Endothelial cell (in vitro differentiated cells): ENCODE measurements around the gene TMEM127. TPM values are rescaled to one million over a fixed set of nuclear protein-coding genes. Genes with fewer than 3 reads are reported as not detected.
A peak's percentile ranks its signal among the peaks of the same experiment; 100 is the strongest.

Experiments
- DNase-seq: peaks from one replicate; pipeline ENCODE4 v3.0.0; 2021; ENCODE audit warnings: low spot score
- H3K27ac Mint-ChIP-seq: one replicate; pipeline ENCODE4 v1.8.0; 2021; ENCODE audit warnings: mixed read lengths, inconsistent platforms; ENCODE audit not compliant: unreplicated experiment
- H3K27me3 Mint-ChIP-seq: one replicate; pipeline ENCODE4 v1.8.0; 2021; ENCODE audit warnings: mild to moderate bottlenecking, moderate library complexity, mixed read lengths, inconsistent platforms; ENCODE audit not compliant: unreplicated experiment
- H3K36me3 Mint-ChIP-seq: one replicate; pipeline ENCODE4 v1.8.0; 2021; ENCODE audit warnings: mild to moderate bottlenecking, low read depth, mixed read lengths, inconsistent platforms; ENCODE audit not compliant: unreplicated experiment
- H3K4me1 Mint-ChIP-seq: one replicate; pipeline ENCODE4 v1.8.0; 2021; ENCODE audit warnings: mild to moderate bottlenecking, mixed read lengths, inconsistent platforms; ENCODE audit not compliant: unreplicated experiment
- H3K4me3 Mint-ChIP-seq: one replicate; pipeline ENCODE4 v1.8.0; 2021; ENCODE audit warnings: mild to moderate bottlenecking, mixed read lengths, inconsistent platforms; ENCODE audit not compliant: unreplicated experiment
- H3K9me3 Mint-ChIP-seq: one replicate; pipeline ENCODE4 v1.8.0; 2021; ENCODE audit warnings: mixed read lengths, inconsistent platforms; ENCODE audit not compliant: unreplicated experiment
- CTCF ChIP-seq: fragments of 200-600 bp; sonication (generic); IDR thresholded peaks from one replicate; pipeline ENCODE4 v1.5.0; 2021; ENCODE audit warnings: antibody characterized with exemption; ENCODE audit not compliant: unreplicated experiment
- total RNA-seq: library from RNA; stranded (reverse); fragmentation: NEBNext Ultra II Directional; extraction: Animal tissue kit (Norgen Biotek cat#: 25700); gene quantifications from one replicate; pipeline ENCODE4 v1.2.1, GENCODE V29; 2021; ENCODE audit not compliant: unreplicated experiment

The TMEM127 gene
- total RNA-seq, 1 donor from 2014 or later: 39.0 TPM

- Mint-ChIP-seq H3K9me3 (no peaks in the 10 kb centered on the region), H3K27me3 (peaks cover 5% of the 10 kb centered on the region), H3K4me3 (no peak overlapping the region), H3K4me1 (peaks cover 10% of the 10 kb centered on the region), H3K27ac (no peak overlapping the region), H3K36me3 (peaks cover 14% of the 10 kb centered on the region)
- no peak for DNase-seq
- TF ChIP-seq CTCF: no peak
These were observed 23.7 kb downstream of the TMEM127 start for GRCh38 chr2:96241900-96242611.

- DNase-seq: no peak
- Mint-ChIP-seq H3K36me3 (peaks cover 14% of the 10 kb centered on the region), H3K27me3 (peaks cover 5% of the 10 kb centered on the region), H3K9me3 (no peaks in the 10 kb centered on the region), H3K4me3 (no peak overlapping the region), H3K27ac (no peak overlapping the region), H3K4me1 (peaks cover 8% of the 10 kb centered on the region)
- no peak for TF ChIP-seq CTCF
These were observed 24.6 kb downstream of the TMEM127 start for GRCh38 chr2:96241227-96241626.

- DNase-seq: no peak
- H3K4me1 Mint-ChIP-seq: peaks cover 1% of the 10 kb centered on the region
- no peak for TF ChIP-seq CTCF
- no peaks in the 10 kb centered on the region for H3K9me3 Mint-ChIP-seq
- H3K27me3 Mint-ChIP-seq: peaks cover 3% of the 10 kb centered on the region
- no peak overlapping the region for H3K27ac Mint-ChIP-seq
- H3K36me3 Mint-ChIP-seq: peaks cover 6% of the 10 kb centered on the region
- H3K4me3 Mint-ChIP-seq: peak overlapping the region; percentile 29
These were observed 25.3 kb downstream of the TMEM127 start for GRCh38 chr2:96240341-96241038.

- Mint-ChIP-seq H3K9me3 (no peaks in the 10 kb centered on the region), H3K27ac (no peak overlapping the region), H3K4me1 (no peaks in the 10 kb centered on the region), H3K4me3 (no peak overlapping the region), H3K36me3 (peaks cover 4% of the 10 kb centered on the region), H3K27me3 (peaks cover 3% of the 10 kb centered on the region)
- DNase-seq: no peak
- no peak for TF ChIP-seq CTCF
These were observed 26.0 kb downstream of the TMEM127 start for GRCh38 chr2:96239745-96240264.

- no peaks in the 10 kb centered on the region for H3K4me1 Mint-ChIP-seq
- no peak overlapping the region for H3K4me3 Mint-ChIP-seq
- TF ChIP-seq CTCF: no peak
- no peak overlapping the region for H3K27ac Mint-ChIP-seq
- no peaks in the 10 kb centered on the region for H3K9me3 Mint-ChIP-seq
- peaks cover 3% of the 10 kb centered on the region for H3K27me3 Mint-ChIP-seq
- DNase-seq: no peak
- peaks cover 4% of the 10 kb centered on the region for H3K36me3 Mint-ChIP-seq
These were observed 26.7 kb downstream of the TMEM127 start for GRCh38 chr2:96239091-96239490.
